Vagina (tissue), 2 donors: ENCODE data around the gene ARSG. TPM values are rescaled to one million over a fixed set of nuclear protein-coding genes. Genes with fewer than 3 reads are reported as not detected.

Experiments
- DNase-seq, 2 donors: peaks; one replicate each; pipeline ENCODE4 v3.0.0-alpha.2; 2017; ENCODE audit errors: extremely low spot score in 2 of 2
- H3K27ac ChIP-seq: fragments of 200-600 bp; sonication (generic); one replicate; pipeline ENCODE4 v1.5.1; 2019
- H3K27me3 ChIP-seq: fragments of 200-600 bp; sonication (generic); one replicate; pipeline ENCODE4 v1.5.1; 2019
- H3K36me3 ChIP-seq, 2 donors: fragments of 200-600 bp; sonication (generic); one replicate each; pipeline ENCODE4 v1.5.1; 2017 to 2019
- H3K4me1 ChIP-seq: fragments of 200-600 bp; sonication (generic); one replicate; pipeline ENCODE4 v1.5.1; 2019
- H3K4me3 ChIP-seq, 2 donors: fragments of 200-600 bp; sonication (generic); 1 replicate in 1 of 2; 2 replicates in 1 of 2; pipeline ENCODE4 v1.5.1; 2016 to 2019
- H3K9me3 ChIP-seq: fragments of 200-600 bp; sonication (generic); one replicate; pipeline ENCODE4 v1.5.1; 2019
- CTCF ChIP-seq, 3 experiments: fragments of 450-650 bp in 2 of 3; fragments of 200-600 bp in 1 of 3; sonication (generic) in 1 of 3; IDR thresholded peaks; one replicate each; pipeline ENCODE4 v1.5.1; 2017 to 2019; ENCODE audit warnings: antibody characterized with exemption in 3 of 3, mild to moderate bottlenecking in 2 of 3, moderate library complexity in 2 of 3
- POLR2A ChIP-seq, 2 donors: fragments of 450-650 bp; IDR thresholded peaks; one replicate each; pipeline ENCODE4 v1.6.1; 2017; ENCODE audit warnings: antibody characterized with exemption in 2 of 2, mild to moderate bottlenecking in 2 of 2, moderate library complexity in 2 of 2
- POLR2AphosphoS5 ChIP-seq, 2 donors: sonication (generic); formaldehyde crosslinking; IDR thresholded peaks; one replicate each; pipeline ENCODE4 v1.9.0; 2017; ENCODE audit warnings: antibody characterized with exemption in 2 of 2, mild to moderate bottlenecking in 2 of 2, low read depth in 1 of 2; ENCODE audit not compliant: insufficient read depth in 1 of 2
- intact Hi-C: fragments of 100-400 bp; cut with DNase I; formaldehyde crosslinking; loops from one replicate; pipeline ENCODE4 v1.15.1; 2023
- total RNA-seq: library from RNA; depleted of rRNA; stranded (reverse); fragments of >200 nt; gene quantifications from one replicate; pipeline ENCODE4 v1.2.3, GENCODE V29; 2016

The ARSG gene
- total RNA-seq, 1 donor from 2014 or later, result 8.1 TPM

GRCh38 chr17:68458260-68459036 lies 167.2 kb downstream of the ARSG start:
- DNase-seq, result no peak
- no peaks in the 10 kb centered on the region for H3K27me3 ChIP-seq
- peaks cover 35% of the 10 kb centered on the region for H3K4me1 ChIP-seq
- H3K27ac ChIP-seq, result peak overlapping the region; percentile 91
- TF ChIP-seq POLR2AphosphoS5 (IDR thresholded peaks at IDR 0.05; ENCODE audit: insufficient read depth in 1 of 2, low read depth in 1 of 2) (no peak), CTCF (IDR thresholded peaks at IDR 0.05) (no peak), POLR2A (IDR thresholded peaks at IDR 0.05) (no peak)
- H3K36me3 ChIP-seq, result no peaks in the 10 kb centered on the region
- H3K9me3 ChIP-seq, result no peaks in the 10 kb centered on the region
- intact Hi-C loops, result loop anchor here (5.0 kb wide), 1 partner anchor 211 kb away; the partner anchor contains the start of gene AMZ2
- H3K4me3 ChIP-seq, result peak overlapping the region; percentile 53 to 55

GRCh38 chr17:68459037-68459639 lies 167.8 kb downstream of the ARSG start:
- Histone ChIP-seq H3K27ac (no peak overlapping the region), H3K36me3 (no peaks in the 10 kb centered on the region), H3K9me3 (no peaks in the 10 kb centered on the region), H3K27me3 (no peaks in the 10 kb centered on the region), H3K4me3 (no peak overlapping the region), H3K4me1 (peaks cover 35% of the 10 kb centered on the region)
- intact Hi-C loops, result loop anchor here (5.0 kb wide), 1 partner anchor 212 kb away; the partner anchor contains the start of gene AMZ2
- no peak for DNase-seq
- TF ChIP-seq CTCF (IDR thresholded peaks at IDR 0.05) (no peak), POLR2AphosphoS5 (IDR thresholded peaks at IDR 0.05; ENCODE audit: insufficient read depth in 1 of 2, low read depth in 1 of 2) (no peak), POLR2A (IDR thresholded peaks at IDR 0.05) (no peak)

- intact Hi-C loops, result loop anchor here (10.0 kb wide), 1 partner anchor 285 kb away; no protein-coding TSS in a partner anchor
- Histone ChIP-seq H3K36me3 (no peaks in the 10 kb centered on the region), H3K4me1 (peaks cover 32% of the 10 kb centered on the region), H3K4me3 (no peak overlapping the region), H3K27ac (no peak overlapping the region), H3K9me3 (no peaks in the 10 kb centered on the region), H3K27me3 (no peaks in the 10 kb centered on the region)
- no peak for TF ChIP-seq POLR2AphosphoS5 (IDR thresholded peaks at IDR 0.05; ENCODE audit: insufficient read depth in 1 of 2, low read depth in 1 of 2)
- TF ChIP-seq POLR2A (IDR thresholded peaks at IDR 0.05), result no peak
- TF ChIP-seq CTCF (IDR thresholded peaks at IDR 0.05), result no peak
- no peak for DNase-seq
These were observed 168.9 kb downstream of the ARSG start for GRCh38 chr17:68460146-68460545.

GRCh38 chr17:68460715-68461114 lies 169.4 kb downstream of the ARSG start:
- Histone ChIP-seq H3K36me3 (no peaks in the 10 kb centered on the region), H3K27ac (no peak overlapping the region), H3K4me1 (peaks cover 26% of the 10 kb centered on the region), H3K4me3 (no peak overlapping the region), H3K9me3 (no peaks in the 10 kb centered on the region), H3K27me3 (no peaks in the 10 kb centered on the region)
- intact Hi-C loops, result loop anchor here (10.0 kb wide), 1 partner anchor 286 kb away; no protein-coding TSS in a partner anchor
- DNase-seq, result no peak
- TF ChIP-seq POLR2A (IDR thresholded peaks at IDR 0.05) (no peak), POLR2AphosphoS5 (IDR thresholded peaks at IDR 0.05; ENCODE audit: insufficient read depth in 1 of 2, low read depth in 1 of 2) (no peak), CTCF (IDR thresholded peaks at IDR 0.05) (no peak)
